ENCODE results near the gene DPYSL3. TPM values are rescaled to one million over a fixed set of nuclear protein-coding genes. Genes with fewer than 3 reads are reported as not detected.
"Not testable (repeated sequence)": the region's sequence is repeated elsewhere in the genome, so short reads cannot be mapped to it uniquely, and the experiment has no call there.

The DPYSL3 gene
- total RNA-seq, 1 experiment from 2014 or later: 8.9 TPM

GRCh38 chr5:147373328-147373727 lies 136.5 kb downstream of the DPYSL3 start:
- no peak for TF ChIP-seq CTCF (IDR thresholded peaks at IDR 0.05; ENCODE audit: unreplicated experiment)

GRCh38 chr5:147372191-147372590 lies 137.7 kb downstream of the DPYSL3 start:
- no peaks in the 10 kb centered on the region for H3K36me3 Mint-ChIP-seq (ENCODE audit: insufficient read depth, unreplicated experiment)
- intact Hi-C loops (cut with micrococcal nuclease): no loop called here
- H3K27ac Mint-ChIP-seq (ENCODE audit: low read depth, unreplicated experiment): no peak overlapping the region
- H3K27me3 Mint-ChIP-seq (ENCODE audit: insufficient read depth, unreplicated experiment): no peaks in the 10 kb centered on the region
- BruUV-seq (replicated peaks): no TSS peak
- no peaks in the 10 kb centered on the region for H3K4me1 Mint-ChIP-seq (ENCODE audit: insufficient read depth, unreplicated experiment)
- H3K4me3 Mint-ChIP-seq (ENCODE audit: unreplicated experiment): no peak overlapping the region
- POLR2A ChIA-PET: interaction anchor here (1.2 kb wide), 1 partner anchor 111 kb away, joined by 3 read pairs; no protein-coding TSS in a partner anchor
- CTCF ChIA-PET: interaction anchor here (0.6 to 14.4 kb wide), 12 partner anchors 10 to 1094 kb away, joined by 3 to 225 read pairs (median 4); no protein-coding TSS in a partner anchor
- no peak for DNase-seq (ENCODE audit: unreplicated experiment)
- H3K9me3 Mint-ChIP-seq (ENCODE audit: unreplicated experiment): no peaks in the 10 kb centered on the region
- no peak for TF ChIP-seq CTCF (IDR thresholded peaks at IDR 0.05; ENCODE audit: unreplicated experiment)

More at GRCh38 chr5:147373328-147373727, 136.5 kb downstream of the DPYSL3 start:
- Mint-ChIP-seq H3K36me3 (ENCODE audit: insufficient read depth, unreplicated experiment) (no peaks in the 10 kb centered on the region), H3K4me1 (ENCODE audit: insufficient read depth, unreplicated experiment) (no peaks in the 10 kb centered on the region), H3K4me3 (ENCODE audit: unreplicated experiment) (no peak overlapping the region), H3K27ac (ENCODE audit: low read depth, unreplicated experiment) (no peak overlapping the region), H3K9me3 (ENCODE audit: unreplicated experiment) (peaks cover 7% of the 10 kb centered on the region), H3K27me3 (ENCODE audit: insufficient read depth, unreplicated experiment) (no peaks in the 10 kb centered on the region)
- DNase-seq (ENCODE audit: unreplicated experiment): no peak
- BruUV-seq (replicated peaks): no TSS peak
- intact Hi-C loops (cut with micrococcal nuclease): no loop called here
- POLR2A ChIA-PET: no interaction called here
- CTCF ChIA-PET: interaction anchor here (0.6 to 14.4 kb wide), 3 partner anchors 16 to 150 kb away, joined by 3 to 225 read pairs (median 7); no protein-coding TSS in a partner anchor

GRCh38 chr5:147371290-147371689 lies 138.6 kb downstream of the DPYSL3 start:
- Mint-ChIP-seq H3K4me3 (ENCODE audit: unreplicated experiment) (no peak overlapping the region), H3K36me3 (ENCODE audit: insufficient read depth, unreplicated experiment) (no peaks in the 10 kb centered on the region), H3K4me1 (ENCODE audit: insufficient read depth, unreplicated experiment) (no peaks in the 10 kb centered on the region), H3K27ac (ENCODE audit: low read depth, unreplicated experiment) (no peak overlapping the region), H3K9me3 (ENCODE audit: unreplicated experiment) (no peaks in the 10 kb centered on the region), H3K27me3 (ENCODE audit: insufficient read depth, unreplicated experiment) (no peaks in the 10 kb centered on the region)
- TF ChIP-seq CTCF (IDR thresholded peaks at IDR 0.05; ENCODE audit: unreplicated experiment): no peak
- intact Hi-C loops (cut with micrococcal nuclease): no loop called here
- CTCF ChIA-PET: interaction anchor here (0.6 to 14.4 kb wide), 16 partner anchors 10 to 839 kb away, joined by 3 to 225 read pairs (median 6); no protein-coding TSS in a partner anchor
- no peak for DNase-seq (ENCODE audit: unreplicated experiment)
- BruUV-seq (replicated peaks): no TSS peak
- POLR2A ChIA-PET: no interaction called here

- peak; percentile 36 for DNase-seq (ENCODE audit: unreplicated experiment)
- Mint-ChIP-seq H3K4me1 (ENCODE audit: insufficient read depth, unreplicated experiment) (no peaks in the 10 kb centered on the region), H3K4me3 (ENCODE audit: unreplicated experiment) (no peak overlapping the region)
Observed at GRCh38 chr5:147369742-147370374, 140.0 kb downstream of the DPYSL3 start.

GRCh38 chr5:147367381-147367780 lies 142.5 kb downstream of the DPYSL3 start:
- intact Hi-C loops (cut with micrococcal nuclease): loop anchor here (5.0 kb wide), 1 partner anchor 825 kb away; no protein-coding TSS in a partner anchor
- H3K4me3 Mint-ChIP-seq (ENCODE audit: unreplicated experiment); H3K27ac Mint-ChIP-seq (ENCODE audit: low read depth, unreplicated experiment); POLR2A ChIA-PET; H3K27me3 Mint-ChIP-seq (ENCODE audit: insufficient read depth, unreplicated experiment); H3K36me3 Mint-ChIP-seq (ENCODE audit: insufficient read depth, unreplicated experiment); DNase-seq (ENCODE audit: unreplicated experiment); H3K4me1 Mint-ChIP-seq (ENCODE audit: insufficient read depth, unreplicated experiment); BruUV-seq (replicated peaks); H3K9me3 Mint-ChIP-seq (ENCODE audit: unreplicated experiment): not testable (repeated sequence)
- CTCF ChIA-PET: interaction anchor here (1.0 to 14.4 kb wide), 5 partner anchors 15 to 661 kb away, joined by 3 to 225 read pairs (median 10); no protein-coding TSS in a partner anchor

More at GRCh38 chr5:147369742-147370374, 140.0 kb downstream of the DPYSL3 start:
- Mint-ChIP-seq H3K27me3 (ENCODE audit: insufficient read depth, unreplicated experiment) (no peaks in the 10 kb centered on the region), H3K9me3 (ENCODE audit: unreplicated experiment) (no peaks in the 10 kb centered on the region), H3K27ac (ENCODE audit: low read depth, unreplicated experiment) (no peak overlapping the region), H3K36me3 (ENCODE audit: insufficient read depth, unreplicated experiment) (no peaks in the 10 kb centered on the region)
- ChIA-PET POLR2A (interaction anchor here (0.5 to 1.4 kb wide), 6 partner anchors 15 to 436 kb away, joined by 3 to 4 read pairs (median 4); no protein-coding TSS in a partner anchor), CTCF (interaction anchor here (0.6 to 14.4 kb wide), 68 partner anchors 9 to 1359 kb away, joined by 3 to 225 read pairs (median 4); no protein-coding TSS in a partner anchor)
- intact Hi-C loops (cut with micrococcal nuclease): loop anchor here (1.0 to 5.0 kb wide), 6 partner anchors 146 to 828 kb away; no protein-coding TSS in a partner anchor
- no TSS peak for BruUV-seq (replicated peaks)
- TF ChIP-seq CTCF (IDR thresholded peaks at IDR 0.05; ENCODE audit: unreplicated experiment): peak; percentile 88
